Mammary epithelial cell (primary cell): ENCODE results near the gene EEFSEC.
A peak's percentile ranks its signal among the peaks of the same experiment; 100 is the strongest.

Experiments
- CTCF ChIP-seq, 2 donors: IDR thresholded peaks in 1 of 2; conservative IDR thresholded peaks in 1 of 2; 2 replicates each; pipeline ENCODE4 v1.5.1; 2011 to 2012; ENCODE audit warnings: inconsistent platforms in 2 of 2, low read length in 2 of 2, mild to moderate bottlenecking in 2 of 2, control low read depth in 1 of 2, low read depth in 1 of 2; ENCODE audit not compliant: insufficient read depth in 1 of 2; ENCODE audit errors: extremely low read depth in 1 of 2
- EZH2 ChIP-seq: IDR thresholded peaks from 2 replicates; pipeline ENCODE4 v1.6.1; 2012; ENCODE audit warnings: low read length, inconsistent platforms, borderline replicate concordance

DNA sequence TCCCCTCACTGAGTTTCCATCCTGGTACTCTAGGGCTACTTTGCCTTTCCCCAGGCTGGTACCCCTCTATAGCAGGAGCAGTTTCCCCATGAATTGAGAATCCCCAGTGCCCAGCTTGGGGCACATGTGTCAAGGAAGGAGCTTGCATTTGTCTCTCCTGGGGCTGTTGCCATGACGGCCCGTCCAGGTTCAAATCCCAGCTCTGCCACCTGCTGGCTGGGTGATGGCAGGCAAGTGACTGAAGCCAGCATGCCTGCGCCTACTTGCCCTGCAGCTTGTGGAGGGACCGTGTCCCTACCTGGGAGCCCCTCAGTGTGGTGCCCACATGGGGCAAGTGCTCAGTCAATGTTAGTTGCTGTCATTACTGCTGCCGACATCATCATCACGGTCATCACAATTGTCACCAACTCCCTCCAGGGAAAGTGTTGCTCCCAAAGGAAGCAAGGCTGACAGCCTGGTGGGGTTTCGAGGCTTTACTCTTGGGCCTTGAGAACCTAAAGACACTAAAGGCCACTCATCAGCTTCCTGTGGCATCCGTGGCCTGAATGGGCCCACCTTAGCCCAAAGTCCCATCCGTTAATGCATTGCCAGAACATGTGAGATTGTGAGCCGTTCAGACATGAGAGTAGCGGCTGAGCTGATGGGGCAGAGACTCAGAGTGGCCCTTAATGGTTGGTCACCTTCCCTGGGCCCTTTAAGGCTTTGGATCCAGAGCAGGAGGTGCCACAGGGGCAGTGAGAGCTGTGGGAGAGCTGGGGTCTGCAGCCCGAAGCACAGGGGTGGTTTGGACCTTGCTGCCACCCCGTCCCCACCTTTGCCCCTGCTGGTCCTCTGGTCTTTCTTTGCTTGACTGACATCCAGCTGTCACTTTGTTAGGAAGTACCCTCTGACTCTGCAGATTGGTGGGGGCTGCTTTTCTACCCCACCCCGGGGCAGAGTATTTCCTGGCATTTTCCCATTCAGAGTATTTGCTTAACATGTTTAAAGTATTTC, 169.0 kb downstream of the EEFSEC start:
- TF ChIP-seq CTCF (conservative IDR thresholded peaks at IDR 0.05 in 1 of 2, IDR thresholded peaks at IDR 0.05 in 1 of 2; ENCODE audit: extremely low read depth in 1 of 2, insufficient read depth in 1 of 2, low read depth in 1 of 2, low read length in 2 of 2): peak; percentile 47 to 76
- no peak for TF ChIP-seq EZH2
